ENCODE results near the gene IQCM. TPM values are rescaled to one million over a fixed set of nuclear protein-coding genes. Genes with fewer than 3 reads are reported as not detected.

Gene IQCM
- total RNA-seq (2022; extraction: Qiagen RNA extraction), result not detected in 5 replicates

GRCh38 chr4:149815743-149816142 is at the start of gene IQCM:
Gene IQCM, minus strand, starts transcription at chr4:149815843. Its CDS starts 73,152 bp downstream, at chr4:149742691.

All from A549 treated with Mapracorat at 1 μM for 4 hours (cell line).